Trophoblast cell (in vitro differentiated cells and primary cell): ENCODE data around the gene METTL26.

Experiments used
- DNase-seq, 2 donors: peaks; one replicate each; pipeline ENCODE4 v3.0.0-alpha.2; 2016
- H2AFZ ChIP-seq: 2 replicates; pipeline ENCODE4 v1.6.1; 2013; ENCODE audit warnings: low read length, moderate library complexity, mild to moderate bottlenecking; ENCODE audit not compliant: insufficient read depth, poor library complexity
- H2AK5ac ChIP-seq: 2 replicates; pipeline ENCODE4 v1.6.1; 2013; ENCODE audit warnings: mild to moderate bottlenecking, low read length
- H2BK120ac ChIP-seq: 2 replicates; pipeline ENCODE4 v1.6.1; 2013; ENCODE audit warnings: low read length, mild to moderate bottlenecking, moderate library complexity; ENCODE audit not compliant: insufficient read depth, poor library complexity
- H2BK12ac ChIP-seq: 2 replicates; pipeline ENCODE4 v1.6.1; 2013; ENCODE audit warnings: mild to moderate bottlenecking, low read length, moderate library complexity
- H2BK5ac ChIP-seq: 2 replicates; pipeline ENCODE4 v1.6.1; 2013; ENCODE audit warnings: low read length, low read depth, moderate library complexity, mild to moderate bottlenecking; ENCODE audit not compliant: poor library complexity
- H3K14ac ChIP-seq: 2 replicates; pipeline ENCODE4 v1.6.1; 2013; ENCODE audit warnings: mild to moderate bottlenecking, low read length
- H3K18ac ChIP-seq: 2 replicates; pipeline ENCODE4 v1.6.1; 2013; ENCODE audit warnings: mild to moderate bottlenecking, low read length
- H3K23ac ChIP-seq: 2 replicates; pipeline ENCODE4 v1.6.1; 2013; ENCODE audit warnings: low read length
- H3K27ac ChIP-seq: 2 replicates; pipeline ENCODE4 v1.5.1; 2013; ENCODE audit warnings: low read depth, mild to moderate bottlenecking, inconsistent platforms, low read length, moderate library complexity
- H3K27me3 ChIP-seq: 2 replicates; pipeline ENCODE4 v1.6.1; 2013; ENCODE audit warnings: inconsistent platforms, mild to moderate bottlenecking, low read length, moderate library complexity; ENCODE audit not compliant: insufficient read depth
- H3K36me3 ChIP-seq, 2 experiments: 1 replicate in 1 of 2; 2 replicates in 1 of 2; pipeline ENCODE4 v1.6.1; 2013; ENCODE audit warnings: low read length in 2 of 2, mild to moderate bottlenecking in 2 of 2, moderate library complexity in 1 of 2; ENCODE audit not compliant: insufficient read depth in 2 of 2, control insufficient read depth in 1 of 2
- H3K4ac ChIP-seq: 2 replicates; pipeline ENCODE4 v1.6.1; 2013; ENCODE audit warnings: low read depth, mild to moderate bottlenecking, low read length, moderate library complexity
- H3K4me1 ChIP-seq, 2 experiments: 1 replicate in 1 of 2; 2 replicates in 1 of 2; pipeline ENCODE4 v1.6.1; 2013; ENCODE audit warnings: low read length in 2 of 2, mild to moderate bottlenecking in 2 of 2, moderate library complexity in 1 of 2; ENCODE audit not compliant: insufficient read depth in 2 of 2, control insufficient read depth in 1 of 2
- H3K4me2 ChIP-seq: 2 replicates; pipeline ENCODE4 v1.6.1; 2013; ENCODE audit warnings: inconsistent platforms, mild to moderate bottlenecking, low read length, moderate library complexity
- H3K4me3 ChIP-seq: 2 replicates; pipeline ENCODE4 v1.5.1; 2013; ENCODE audit warnings: mild to moderate bottlenecking, low read depth, low read length, inconsistent platforms
- H3K79me1 ChIP-seq: one replicate; pipeline ENCODE4 v1.6.1; 2013; ENCODE audit warnings: low read length
- H3K79me2 ChIP-seq: 2 replicates; pipeline ENCODE4 v1.6.1; 2013; ENCODE audit warnings: low read length, mild to moderate bottlenecking; ENCODE audit not compliant: control insufficient read depth, insufficient read depth, poor library complexity
- H3K9ac ChIP-seq: 2 replicates; pipeline ENCODE4 v1.6.1; 2013; ENCODE audit warnings: mild to moderate bottlenecking, low read length
- H3K9me3 ChIP-seq: 2 replicates; pipeline ENCODE4 v1.6.1; 2013; ENCODE audit warnings: low read depth, mild to moderate bottlenecking, control low read depth, inconsistent platforms, low read length; ENCODE audit not compliant: insufficient read depth
- H4K12ac ChIP-seq: 2 replicates; pipeline ENCODE4 v1.6.1; 2013; ENCODE audit warnings: low read depth, mild to moderate bottlenecking, low read length, moderate library complexity
- H4K8ac ChIP-seq: 2 replicates; pipeline ENCODE4 v1.6.1; 2013; ENCODE audit warnings: low read depth, mild to moderate bottlenecking, low read length, moderate library complexity
- H4K91ac ChIP-seq: one replicate; pipeline ENCODE4 v1.6.1; 2013; ENCODE audit warnings: low read depth, mild to moderate bottlenecking, low read length, moderate library complexity
- WGBS: extraction: QIAGEN DNeasy Blood & Tissue Kit; methylation state at CpG from one replicate; pipeline ENCODE4 v1.1.7; 2013; ENCODE audit warnings: missing lambda C conversion rate; ENCODE audit not compliant: insufficient read length, insufficient coverage; ENCODE audit errors: extremely low coverage; 5-methylcytosine and 5-hydroxymethylcytosine counted together

METTL26 gene

GRCh38 chr16:629185-629832, 6.8 kb downstream of the METTL26 start:
- H3K9me3 ChIP-seq, result peaks cover 3% of the 10 kb centered on the region
- H3K27me3 ChIP-seq, result no peaks in the 10 kb centered on the region
- peak overlapping the region; percentile 20 for H2BK120ac ChIP-seq
- peak overlapping the region; percentile 19 for H2AK5ac ChIP-seq
- peak overlapping the region; percentile 99 for H3K27ac ChIP-seq
- H3K18ac ChIP-seq, result peak overlapping the region; percentile 64
- peak overlapping the region; percentile 11 for H2AFZ ChIP-seq
- no peak for DNase-seq
- H3K4ac ChIP-seq, result peak overlapping the region; percentile 44
- peak overlapping the region; percentile 71 for H4K91ac ChIP-seq
- H3K14ac ChIP-seq, result peak overlapping the region; percentile 42
- peaks cover 52 to 62% of the 10 kb centered on the region in 2 experiments for H3K36me3 ChIP-seq
- H3K79me1 ChIP-seq, result peaks cover 26% of the 10 kb centered on the region
- H4K12ac ChIP-seq, result peak overlapping the region; percentile 22
- H3K4me3 ChIP-seq, result no peak overlapping the region
- peaks cover 15% of the 10 kb centered on the region for H3K79me2 ChIP-seq
- H3K23ac ChIP-seq, result no peak overlapping the region
- H3K9ac ChIP-seq, result no peak overlapping the region
- H2BK5ac ChIP-seq, result peak overlapping the region; percentile 67
- peak overlapping the region; percentile 70 for H2BK12ac ChIP-seq
- WGBS, result no CpG with 5 or more reads among the region's 29 CpGs
- peak overlapping the region; percentile 18 for H3K4me2 ChIP-seq
- peaks cover 36 to 43% of the 10 kb centered on the region in 2 experiments for H3K4me1 ChIP-seq
- H4K8ac ChIP-seq, result peak overlapping the region; percentile 26

DNA sequence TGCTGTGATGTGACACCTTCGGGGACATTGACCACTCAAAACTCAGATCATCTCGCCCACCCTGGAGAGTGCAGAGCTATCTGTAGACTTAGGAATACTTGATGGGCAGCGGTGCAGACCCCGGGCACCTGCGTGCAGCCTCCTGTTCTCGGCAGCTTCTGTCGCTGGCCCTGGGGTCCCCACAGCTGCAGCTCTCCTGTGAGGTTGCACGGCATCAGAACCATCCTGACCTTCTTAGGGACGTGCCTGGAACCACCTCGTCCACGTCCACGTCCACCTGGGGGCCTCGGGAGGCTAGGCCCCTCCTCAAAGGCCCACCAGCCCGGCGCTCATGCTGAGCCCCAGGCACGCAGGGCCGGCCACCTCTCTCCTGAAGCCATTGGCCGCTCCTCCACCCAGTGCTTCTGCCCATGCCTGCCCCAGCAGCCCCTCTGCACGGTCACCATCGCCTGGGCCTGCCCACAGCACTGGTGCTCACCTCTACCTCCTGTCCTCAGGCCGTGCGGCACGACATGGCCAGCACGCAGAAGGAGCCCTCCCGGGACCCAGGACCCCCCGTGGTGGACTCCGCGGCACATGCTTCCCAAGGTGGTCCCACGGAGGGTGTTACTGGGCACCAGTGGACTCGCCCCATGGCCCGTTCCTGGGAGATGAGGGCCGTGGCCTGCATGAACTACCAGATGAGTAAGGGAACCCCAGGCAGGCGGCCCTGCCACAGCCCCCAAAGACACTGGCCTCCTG, 7.6 kb downstream of the METTL26 start:
- H3K79me1 ChIP-seq, result peaks cover 26% of the 10 kb centered on the region
- H4K12ac ChIP-seq, result peak overlapping the region; percentile 5
- peaks cover 44 to 54% of the 10 kb centered on the region in 2 experiments for H3K36me3 ChIP-seq
- H2BK12ac ChIP-seq, result peak overlapping the region; percentile 70
- peaks cover 3% of the 10 kb centered on the region for H3K9me3 ChIP-seq
- H3K14ac ChIP-seq, result peak overlapping the region; percentile 42
- H2BK120ac ChIP-seq, result peak overlapping the region; percentile 20
- H3K18ac ChIP-seq, result peak overlapping the region; percentile 64
- no peak overlapping the region for H3K9ac ChIP-seq
- peaks cover 15% of the 10 kb centered on the region for H3K79me2 ChIP-seq
- H2BK5ac ChIP-seq, result peak overlapping the region; percentile 67
- H4K91ac ChIP-seq, result peak overlapping the region; percentile 71
- no peak overlapping the region for H3K4me3 ChIP-seq
- no CpG with 5 or more reads among the region's 33 CpGs for WGBS
- H3K27ac ChIP-seq, result peak overlapping the region; percentile 99
- no peak overlapping the region for H3K23ac ChIP-seq
- H2AK5ac ChIP-seq, result peak overlapping the region; percentile 19
- peak overlapping the region; percentile 42 for H3K4ac ChIP-seq
- no peak for DNase-seq
- H3K4me2 ChIP-seq, result peak overlapping the region; percentile 18
- H3K4me1 ChIP-seq, result peaks cover 42 to 50% of the 10 kb centered on the region in 2 experiments
- H2AFZ ChIP-seq, result peak overlapping the region; percentile 21
- peak overlapping the region; percentile 26 for H4K8ac ChIP-seq
- H3K27me3 ChIP-seq, result no peaks in the 10 kb centered on the region

- Histone ChIP-seq H2BK12ac (peak overlapping the region; percentile 70), H2BK5ac (no peak overlapping the region), H3K36me3 (peaks cover 35 to 45% of the 10 kb centered on the region in 2 experiments), H4K8ac (no peak overlapping the region), H3K9ac (no peak overlapping the region), H3K4ac (no peak overlapping the region), H4K91ac (no peak overlapping the region), H2BK120ac (no peak overlapping the region), H3K4me1 (peaks cover 42 to 50% of the 10 kb centered on the region in 2 experiments), H3K14ac (no peak overlapping the region), H3K27ac (no peak overlapping the region), H3K27me3 (no peaks in the 10 kb centered on the region), H3K9me3 (peaks cover 3% of the 10 kb centered on the region), H4K12ac (no peak overlapping the region), H3K79me1 (peaks cover 28% of the 10 kb centered on the region), H3K4me2 (no peak overlapping the region), H2AFZ (no peak overlapping the region), H3K79me2 (peaks cover 15% of the 10 kb centered on the region), H3K18ac (peak overlapping the region; percentile 13), H3K4me3 (no peak overlapping the region), H2AK5ac (no peak overlapping the region), H3K23ac (no peak overlapping the region)
- no peak for DNase-seq
- no CpG with 5 or more reads among the region's 50 CpGs for WGBS
Measured at GRCh38 chr16:627454-628239, 8.5 kb downstream of the METTL26 start.

DNA sequence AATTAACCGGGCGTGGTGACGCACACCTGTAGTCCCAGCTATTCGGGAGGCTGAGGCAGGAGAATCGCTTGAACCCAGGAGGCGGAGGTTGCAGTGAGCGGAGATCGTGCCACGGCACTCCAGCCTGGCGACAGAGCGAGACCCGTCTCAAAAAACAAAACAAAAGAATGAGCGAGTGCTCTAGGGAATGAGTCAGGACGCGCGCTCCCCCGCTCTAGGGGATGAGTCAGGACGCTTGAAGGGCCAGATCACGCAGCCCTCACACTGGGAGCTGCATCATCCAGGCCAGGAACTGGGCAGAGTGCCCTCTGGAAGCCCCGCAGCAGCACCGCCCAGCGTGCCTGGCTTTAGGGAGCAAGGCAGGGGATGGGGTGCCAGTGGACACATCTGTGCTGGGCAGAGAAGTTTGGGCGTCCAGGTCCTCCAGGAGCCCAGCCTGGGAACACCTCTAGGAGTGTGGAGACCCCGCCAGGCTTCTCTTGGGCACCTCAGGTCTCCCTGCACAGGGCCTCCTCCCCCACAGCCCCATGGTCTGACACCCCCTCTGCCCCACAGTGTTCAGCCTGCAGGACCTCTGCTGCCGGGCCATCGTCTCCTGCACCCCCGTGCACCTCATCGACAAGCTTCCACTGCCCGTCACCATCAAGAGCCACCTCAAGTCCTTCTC, 9.2 kb downstream of the METTL26 start:
- Histone ChIP-seq H3K4me3 (no peak overlapping the region), H2AK5ac (no peak overlapping the region), H3K4me1 (peaks cover 44 to 50% of the 10 kb centered on the region in 2 experiments), H3K23ac (no peak overlapping the region), H2AFZ (no peak overlapping the region), H2BK120ac (no peak overlapping the region), H3K36me3 (peaks cover 30 to 39% of the 10 kb centered on the region in 2 experiments), H2BK5ac (no peak overlapping the region), H3K79me1 (peaks cover 30% of the 10 kb centered on the region), H3K9me3 (peaks cover 3% of the 10 kb centered on the region), H3K4me2 (no peak overlapping the region), H3K4ac (no peak overlapping the region), H4K12ac (no peak overlapping the region), H3K27me3 (no peaks in the 10 kb centered on the region), H3K14ac (no peak overlapping the region), H3K79me2 (peaks cover 15% of the 10 kb centered on the region), H3K18ac (peak overlapping the region; percentile 2), H3K27ac (no peak overlapping the region), H4K91ac (no peak overlapping the region), H4K8ac (no peak overlapping the region), H2BK12ac (no peak overlapping the region), H3K9ac (no peak overlapping the region)
- no CpG with 5 or more reads among the region's 29 CpGs for WGBS
- DNase-seq, result peak; percentile 84 to 90
